ENCODE measurements around the gene TRMT2A. TPM values are rescaled to one million over a fixed set of nuclear protein-coding genes. Genes with fewer than 3 reads are reported as not detected.

The TRMT2A gene
- total and polyA plus RNA-seq, 2 of the 8 experiments (the other 6 are each of a cell fraction or from before 2014, with no cell fraction given), result 44.9 to 50.3 TPM

- Histone ChIP-seq H4K8ac (ENCODE audit: extremely low read depth, insufficient read depth, low read length) (peak overlapping the region; percentile 14; the same call in 1 of the 2 replicates), H3K4me2 (ENCODE audit: insufficient read depth in 1 of 2, low read depth in 2 of 2, low read length in 2 of 2) (peak overlapping the region; percentile 68 to 82), H3K79me1 (ENCODE audit: low read depth, low read length) (peaks cover 15% of the 10 kb centered on the region), H3K4me1 (replicated peaks in 1 of 4; ENCODE audit: control insufficient read depth in 3 of 4, insufficient read depth in 4 of 4, low read length in 3 of 4) (peaks cover 0 to 12% (median 7%) of the 10 kb centered on the region in 4 experiments; a peak in 4 of 7 replicates), H2BK20ac (ENCODE audit: low read length) (no peak overlapping the region), H2BK15ac (ENCODE audit: low read length) (no peak overlapping the region), H4K5ac (ENCODE audit: insufficient read length, low read depth, low read length) (no peak overlapping the region), H3K23ac (ENCODE audit: insufficient read length) (no peak overlapping the region), H3K79me2 (ENCODE audit: control insufficient read depth in 1 of 2, insufficient read depth in 2 of 2, low read length in 2 of 2) (peaks cover 0 to 20% of the 10 kb centered on the region in 2 experiments; a peak in 3 of 4 replicates), H3K27me3 (replicated peaks in 1 of 4; ENCODE audit: control insufficient read depth in 3 of 4, extremely low read depth in 1 of 4, insufficient read depth in 3 of 4, low read length in 3 of 4) (no peaks in the 10 kb centered on the region; a peak in 2 of 7 replicates), H3K36me3 (ENCODE audit: control insufficient read depth in 2 of 4, insufficient read depth in 4 of 4, low read length in 3 of 4) (peaks cover 0 to 11% (median 3%) of the 10 kb centered on the region in 4 experiments; a peak in 5 of 8 replicates), H2BK12ac (ENCODE audit: low read depth, low read length) (no peak overlapping the region), H2AFZ (ENCODE audit: low read length) (no peak overlapping the region), H3K56ac (replicated peaks; ENCODE audit: insufficient read length, low read depth, low read length) (no peak overlapping the region), H3K27ac (ENCODE audit: low read depth, low read length) (no peak overlapping the region), H3K9ac (replicated peaks in 1 of 4; ENCODE audit: extremely low read depth in 1 of 4, low read depth in 3 of 4, low read length in 3 of 4) (no peak overlapping the region), H4K91ac (replicated peaks; ENCODE audit: insufficient read length, low read length) (no peak overlapping the region), H3K18ac (ENCODE audit: extremely low read depth, low read length) (no peak overlapping the region; the same call in none of the 2 replicates), H3K4me3 (ENCODE audit: extremely low read depth in 1 of 4, insufficient read depth in 2 of 4, low read depth in 3 of 4, low read length in 4 of 4) (peak overlapping the region; percentile 53 to 70 (median 58)), H3K9me3 (ENCODE audit: insufficient read depth in 2 of 2, low read depth in 1 of 2, low read length in 1 of 2) (no peaks in the 10 kb centered on the region), H2BK5ac (ENCODE audit: low read depth, low read length) (no peak overlapping the region), H3K4ac (replicated peaks; ENCODE audit: insufficient read length, low read depth, low read length) (no peak overlapping the region), H3K14ac (ENCODE audit: insufficient read length) (no peak overlapping the region), H2BK120ac (replicated peaks; ENCODE audit: low read depth, low read length) (no peak overlapping the region), H2AK5ac (ENCODE audit: low read depth, low read length) (no peak overlapping the region), H4K20me1 (replicated peaks in 1 of 2; ENCODE audit: control insufficient read depth in 1 of 2, insufficient read depth in 2 of 2, low read length in 2 of 2) (peaks cover 18 to 31% of the 10 kb centered on the region in 2 experiments), H3K23me2 (ENCODE audit: low read depth, low read length) (peaks cover 7% of the 10 kb centered on the region; the same call in 1 of the 2 replicates)
- POLR2A ChIA-PET (ENCODE audit: partially characterized antibody), result no interaction called here
- no peak for TF ChIP-seq SRF (IDR thresholded peaks at IDR 0.05; ENCODE audit: low read depth, low read length)
- TF ChIP-seq KDM4A (IDR thresholded peaks at IDR 0.05; ENCODE audit: low read depth, low read length, severe bottlenecking), result peak; percentile 48
- CTCF ChIA-PET (ENCODE audit: partially characterized antibody), result no interaction called here
- DNase-seq (ENCODE audit: low read depth in 1 of 2, low spot score in 2 of 2) (no peak), FAIRE-seq (no peak)
- WGBS, 2 experiments (ENCODE audit: extremely low coverage in 1 of 2, insufficient coverage in 1 of 2, insufficient read length in 1 of 2, insufficient replicate concordance in 2 of 2, low coverage in 1 of 2, low lambda C conversion rate in 2 of 2, missing lambda C conversion rate in 1 of 2), result 18% methylated on average over 24 of the region's 72 CpGs; no CpG with 5 or more reads in 1 of the 2 experiments
These were observed 15.0 kb upstream of the TRMT2A start for GRCh38 chr22:20131859-20132685.
